Progenitor cell of endocrine pancreas (in vitro differentiated cells): ENCODE results near the gene NRG2. TPM values are rescaled to one million over a fixed set of nuclear protein-coding genes. Genes with fewer than 3 reads are reported as not detected.

Source experiments
- DNase-seq: peaks from one replicate; pipeline ENCODE4 v3.0.0; 2021; ENCODE audit warnings: low spot score; ENCODE audit not compliant: unreplicated experiment
- H3K27ac Mint-ChIP-seq: 2 replicates; pipeline ENCODE4 v1.8.0; 2021; ENCODE audit warnings: mild to moderate bottlenecking, moderate library complexity, mixed read lengths
- H3K27me3 Mint-ChIP-seq: 2 replicates; pipeline ENCODE4 v1.8.0; 2021; ENCODE audit warnings: mixed read lengths
- H3K36me3 Mint-ChIP-seq: 2 replicates; pipeline ENCODE4 v1.8.0; 2022; ENCODE audit warnings: mixed read lengths; ENCODE audit not compliant: insufficient read depth
- H3K4me1 Mint-ChIP-seq: 2 replicates; pipeline ENCODE4 v1.8.0; 2021; ENCODE audit warnings: low read depth, mixed read lengths
- H3K4me3 Mint-ChIP-seq: 2 replicates; pipeline ENCODE4 v1.8.0; 2021; ENCODE audit warnings: low read depth, mild to moderate bottlenecking, moderate library complexity, mixed read lengths
- H3K9me3 Mint-ChIP-seq: 2 replicates; pipeline ENCODE4 v1.8.0; 2021; ENCODE audit warnings: low read depth, mixed read lengths
- CTCF ChIP-seq: fragments of 200-600 bp; sonication (generic); IDR thresholded peaks from one replicate; pipeline ENCODE4 v1.5.0; 2021; ENCODE audit warnings: antibody characterized with exemption, mild to moderate bottlenecking; ENCODE audit not compliant: unreplicated experiment
- total RNA-seq: library from RNA; stranded (reverse); gene quantifications from 2 replicates; pipeline ENCODE4 v1.2.1, GENCODE V29; 2021

The NRG2 gene
- total RNA-seq, 1 donor from 2014 or later: 5.5 TPM

- DNase-seq: no peak
- Mint-ChIP-seq H3K27me3 (peaks cover 5% of the 10 kb centered on the region), H3K4me1 (peaks cover 5% of the 10 kb centered on the region), H3K9me3 (no peaks in the 10 kb centered on the region), H3K27ac (no peak overlapping the region), H3K4me3 (no peak overlapping the region), H3K36me3 (no peaks in the 10 kb centered on the region)
- no peak for TF ChIP-seq CTCF
Measured at GRCh38 chr5:139997276-139997675, 45.8 kb downstream of the NRG2 start.

GRCh38 chr5:139995929-139996328, 47.2 kb downstream of the NRG2 start:
- Mint-ChIP-seq H3K4me1 (peaks cover 5% of the 10 kb centered on the region), H3K27me3 (peaks cover 4% of the 10 kb centered on the region), H3K4me3 (no peak overlapping the region), H3K9me3 (no peaks in the 10 kb centered on the region), H3K36me3 (no peaks in the 10 kb centered on the region), H3K27ac (no peak overlapping the region)
- no peak for TF ChIP-seq CTCF
- DNase-seq: no peak

- H3K4me3 Mint-ChIP-seq: no peak overlapping the region
- H3K4me1 Mint-ChIP-seq: peaks cover 5% of the 10 kb centered on the region
- DNase-seq: no peak
- H3K27me3 Mint-ChIP-seq: peaks cover 2% of the 10 kb centered on the region
- H3K27ac Mint-ChIP-seq: no peak overlapping the region
- TF ChIP-seq CTCF: no peak
- no peaks in the 10 kb centered on the region for H3K36me3 Mint-ChIP-seq
- no peaks in the 10 kb centered on the region for H3K9me3 Mint-ChIP-seq
Measured at GRCh38 chr5:139994234-139994633, 48.9 kb downstream of the NRG2 start.

GRCh38 chr5:139985733-139986132, 57.4 kb downstream of the NRG2 start:
- no peaks in the 10 kb centered on the region for H3K9me3 Mint-ChIP-seq
- H3K4me1 Mint-ChIP-seq: peaks cover 7% of the 10 kb centered on the region
- no peak for TF ChIP-seq CTCF
- peaks cover 8% of the 10 kb centered on the region for H3K27me3 Mint-ChIP-seq
- no peak for DNase-seq
- H3K4me3 Mint-ChIP-seq: no peak overlapping the region
- H3K36me3 Mint-ChIP-seq: no peaks in the 10 kb centered on the region
- no peak overlapping the region for H3K27ac Mint-ChIP-seq

GRCh38 chr5:139985290-139985689, 57.8 kb downstream of the NRG2 start:
- Mint-ChIP-seq H3K36me3 (no peaks in the 10 kb centered on the region), H3K27me3 (peaks cover 13% of the 10 kb centered on the region), H3K4me3 (no peak overlapping the region), H3K9me3 (no peaks in the 10 kb centered on the region), H3K4me1 (peaks cover 7% of the 10 kb centered on the region), H3K27ac (no peak overlapping the region)
- DNase-seq: no peak
- no peak for TF ChIP-seq CTCF

- no peaks in the 10 kb centered on the region for H3K36me3 Mint-ChIP-seq
- peaks cover 7% of the 10 kb centered on the region for H3K4me1 Mint-ChIP-seq
- no peak for DNase-seq
- no peaks in the 10 kb centered on the region for H3K9me3 Mint-ChIP-seq
- no peak overlapping the region for H3K27ac Mint-ChIP-seq
- TF ChIP-seq CTCF: no peak
- no peak overlapping the region for H3K4me3 Mint-ChIP-seq
- peaks cover 14% of the 10 kb centered on the region for H3K27me3 Mint-ChIP-seq
Measured at GRCh38 chr5:139984816-139985215, 58.3 kb downstream of the NRG2 start.
